ENCODE results near the gene PCYT1A.

The PCYT1A gene

GRCh38 chr3:196240424-196240823 is 47.1 kb downstream of the PCYT1A start:
- DNase-seq (ENCODE audit: extremely low spot score, insufficient read length, low read depth) (no peak), FAIRE-seq (no peak)

- DNase-seq (ENCODE audit: extremely low spot score, insufficient read length, low read depth) (no peak), FAIRE-seq (no peak)
Observed at GRCh38 chr3:196238612-196239560, 48.6 kb downstream of the PCYT1A start.

- no peak for DNase-seq (ENCODE audit: extremely low spot score, insufficient read length, low read depth)
- no peak for FAIRE-seq
Observed at GRCh38 chr3:196237203-196237602, 50.3 kb downstream of the PCYT1A start.

GRCh38 chr3:196236223-196236622 is 51.3 kb downstream of the PCYT1A start:
- FAIRE-seq (no peak), DNase-seq (ENCODE audit: extremely low spot score, insufficient read length, low read depth) (no peak)

- DNase-seq (ENCODE audit: extremely low spot score, insufficient read length, low read depth): no peak
- FAIRE-seq: no peak
Observed at GRCh38 chr3:196235452-196236122, 51.9 kb downstream of the PCYT1A start.

GRCh38 chr3:196232882-196233251 is 54.7 kb downstream of the PCYT1A start:
- DNase-seq (ENCODE audit: extremely low spot score, insufficient read length, low read depth) (no peak), FAIRE-seq (no peak)

- FAIRE-seq (peak; percentile 59), DNase-seq (ENCODE audit: extremely low spot score, insufficient read length, low read depth) (no peak)
Observed at GRCh38 chr3:196232154-196232881, 55.2 kb downstream of the PCYT1A start.

- FAIRE-seq: no peak
- DNase-seq (ENCODE audit: extremely low spot score, insufficient read length, low read depth): no peak
Observed at GRCh38 chr3:196227629-196228493, 59.7 kb downstream of the PCYT1A start.

GRCh38 chr3:196227121-196227561 is 60.4 kb downstream of the PCYT1A start:
- FAIRE-seq (no peak), DNase-seq (ENCODE audit: extremely low spot score, insufficient read length, low read depth) (no peak)

- FAIRE-seq: no peak
Observed at GRCh38 chr3:196225763-196226364, 61.7 kb downstream of the PCYT1A start.

GRCh38 chr3:196225086-196225485 is 62.4 kb downstream of the PCYT1A start:
- FAIRE-seq: no peak

More at GRCh38 chr3:196225763-196226364, 61.7 kb downstream of the PCYT1A start:
- DNase-seq (ENCODE audit: extremely low spot score, insufficient read length, low read depth): no peak

GRCh38 chr3:196222876-196223595 is 64.5 kb downstream of the PCYT1A start:
- FAIRE-seq (no peak), DNase-seq (ENCODE audit: extremely low spot score, insufficient read length, low read depth) (no peak)

More at GRCh38 chr3:196225086-196225485, 62.4 kb downstream of the PCYT1A start:
- no peak for DNase-seq (ENCODE audit: extremely low spot score, insufficient read length, low read depth)

GRCh38 chr3:196220991-196221390 is 66.5 kb downstream of the PCYT1A start:
- DNase-seq (ENCODE audit: extremely low spot score, insufficient read length, low read depth): no peak
- FAIRE-seq: no peak

GRCh38 chr3:196220587-196220986 is 66.9 kb downstream of the PCYT1A start:
- DNase-seq (ENCODE audit: extremely low spot score, insufficient read length, low read depth) (no peak), FAIRE-seq (no peak)

GRCh38 chr3:196219970-196220311 is 67.6 kb downstream of the PCYT1A start:
- DNase-seq (ENCODE audit: extremely low spot score, insufficient read length, low read depth) (no peak), FAIRE-seq (no peak)

GRCh38 chr3:196219194-196219969 is 68.1 kb downstream of the PCYT1A start:
- peak; percentile 84 for FAIRE-seq

GRCh38 chr3:196218155-196218712 is 69.3 kb downstream of the PCYT1A start:
- DNase-seq (ENCODE audit: extremely low spot score, insufficient read length, low read depth): no peak
- FAIRE-seq: no peak

More at GRCh38 chr3:196219194-196219969, 68.1 kb downstream of the PCYT1A start:
- no peak for DNase-seq (ENCODE audit: extremely low spot score, insufficient read length, low read depth)

Measured in GM18507 (cell line).